ENCODE results near the gene DICER1.

- TF ChIP-seq SUZ12 (IDR thresholded peaks at IDR 0.05): no peak
- no peak for TF ChIP-seq FOXK2 (IDR thresholded peaks at IDR 0.05)
- TF ChIP-seq ELF4 (IDR thresholded peaks at IDR 0.05): no peak
- no peak for TF ChIP-seq ZNF384 (IDR thresholded peaks at IDR 0.05)
These were observed 33.1 kb upstream of the DICER1 start for GRCh38 chr14:95190346-95190840.

Data from HEK293T (cell line).